Neural cell (in vitro differentiated cells): Measurements from ENCODE around the gene MS4A8. TPM values are rescaled to one million over a fixed set of nuclear protein-coding genes. Genes with fewer than 3 reads are reported as not detected.

Experiments used
- H2AFZ ChIP-seq: fragments of 200-600, 300-800 bp; sonication (generic), shearing (Covaris generic); 2 replicates; pipeline ENCODE4 v1.6.0; 2014; ENCODE audit warnings: low read depth, mild to moderate bottlenecking, antibody characterized with exemption, low read length, moderate library complexity
- H3F3A ChIP-seq: fragments of 200-600 bp; shearing (Covaris generic); 2 replicates; pipeline ENCODE4 v1.6.1; 2016; ENCODE audit warnings: mild to moderate bottlenecking, moderate library complexity, mixed read lengths, antibody characterized with exemption, low read length; ENCODE audit not compliant: insufficient read depth, poor library complexity, severe bottlenecking
- H3K27ac ChIP-seq: fragments of 200-600, 300-800 bp; sonication (generic), shearing (Covaris generic); 2 replicates; pipeline ENCODE4 v1.5.1; 2014; ENCODE audit warnings: mild to moderate bottlenecking, low read length, moderate library complexity
- H3K27me3 ChIP-seq: fragments of 300-800, 200-600 bp; sonication (generic), shearing (Covaris generic); 2 replicates; pipeline ENCODE4 v1.6.0; 2014; ENCODE audit warnings: mild to moderate bottlenecking, low read depth, low read length, moderate library complexity; ENCODE audit not compliant: insufficient read depth
- H3K36me3 ChIP-seq: fragments of 300-800, 200-600 bp; sonication (generic), shearing (Covaris generic); 2 replicates; pipeline ENCODE4 v1.5.1; 2014; ENCODE audit warnings: mild to moderate bottlenecking, antibody characterized with exemption, low read length, moderate library complexity; ENCODE audit not compliant: insufficient read depth
- H3K4me2 ChIP-seq: fragments of 300-800, 200-600 bp; sonication (generic), shearing (Covaris generic); 2 replicates; pipeline ENCODE4 v1.6.0; 2014; ENCODE audit warnings: mild to moderate bottlenecking, low read length
- H3K4me3 ChIP-seq: fragments of 300-800, 200-600 bp; sonication (generic), shearing (Covaris generic); 2 replicates; pipeline ENCODE4 v1.5.1; 2014; ENCODE audit warnings: mild to moderate bottlenecking, low read length, moderate library complexity
- H3K79me2 ChIP-seq: fragments of 200-600 bp; shearing (Covaris generic); replicated peaks from 2 replicates; pipeline ENCODE4 v1.6.0; 2014; ENCODE audit warnings: mild to moderate bottlenecking, low read length, moderate library complexity; ENCODE audit not compliant: insufficient read depth
- H3K9ac ChIP-seq: fragments of 300-800, 200-600 bp; sonication (generic), shearing (Covaris generic); 2 replicates; pipeline ENCODE4 v1.6.1; 2016; ENCODE audit warnings: mild to moderate bottlenecking, low read length, mixed read lengths
- H3K9me2 ChIP-seq: fragments of 200-600 bp; shearing (Covaris generic); 2 replicates; pipeline ENCODE4 v1.6.1; 2016; ENCODE audit warnings: mild to moderate bottlenecking, low read length, mixed read lengths; ENCODE audit not compliant: insufficient read depth
- H3K9me3 ChIP-seq: fragments of 200-600, 300-800 bp; sonication (generic), shearing (Covaris generic); 2 replicates; pipeline ENCODE4 v1.6.1; 2016; ENCODE audit warnings: mild to moderate bottlenecking, mixed run types, low read length, moderate library complexity, mixed read lengths
- H4K20me1 ChIP-seq: fragments of 200-600 bp; shearing (Covaris generic); 2 replicates; pipeline ENCODE4 v1.6.1; 2016; ENCODE audit warnings: mild to moderate bottlenecking, mixed run types; ENCODE audit not compliant: insufficient read depth
- CTCF ChIP-seq: fragments of 450-650 bp; IDR thresholded peaks from 2 replicates; pipeline ENCODE4 v1.5.1; 2014; ENCODE audit warnings: antibody characterized with exemption, mild to moderate bottlenecking, moderate library complexity; ENCODE audit not compliant: poor library complexity, severe bottlenecking
- EP300 ChIP-seq: fragments of 450-650 bp; conservative IDR thresholded peaks from 2 replicates; pipeline ENCODE4 v1.6.1; 2014; ENCODE audit warnings: antibody characterized with exemption, mild to moderate bottlenecking, moderate library complexity; ENCODE audit not compliant: poor library complexity, severe bottlenecking
- EZH2 ChIP-seq: fragments of 200-600, 300-800 bp; shearing (Covaris generic), sonication (generic); IDR thresholded peaks from 2 replicates; pipeline ENCODE4 v1.6.1; 2014; ENCODE audit warnings: antibody characterized with exemption, low read length, borderline replicate concordance, mild to moderate bottlenecking; ENCODE audit not compliant: insufficient read depth, poor library complexity, severe bottlenecking
- MXI1 ChIP-seq: fragments of 450-650 bp; conservative IDR thresholded peaks from 2 replicates; pipeline ENCODE4 v1.6.1; 2014; ENCODE audit warnings: antibody characterized with exemption, mild to moderate bottlenecking; ENCODE audit not compliant: poor library complexity, severe bottlenecking
- POLR2AphosphoS5 ChIP-seq: IDR thresholded peaks from 2 replicates; pipeline ENCODE4 v1.6.1; 2012
- RAD21 ChIP-seq: fragments of 450-650 bp; conservative IDR thresholded peaks from 2 replicates; pipeline ENCODE4 v1.6.1; 2014; ENCODE audit warnings: antibody characterized with exemption, mild to moderate bottlenecking, moderate library complexity
- REST ChIP-seq: IDR thresholded peaks from 2 replicates; pipeline ENCODE4 v1.6.1; 2012; ENCODE audit warnings: borderline replicate concordance
- SMC3 ChIP-seq: fragments of 450-650 bp; conservative IDR thresholded peaks from 2 replicates; pipeline ENCODE4 v1.6.1; 2014; ENCODE audit warnings: antibody characterized with exemption, mild to moderate bottlenecking, moderate library complexity; ENCODE audit not compliant: poor library complexity
- TAF1 ChIP-seq: IDR thresholded peaks from 2 replicates; pipeline ENCODE4 v1.6.1; 2012; ENCODE audit warnings: low read depth
- polyA plus RNA-seq: library from polyadenylated mRNA; depleted of rRNA; stranded (reverse); fragments of >200 nt; gene quantifications from 2 replicates; pipeline ENCODE4 v1.2.3, GENCODE V29; 2014

MS4A8 gene
- polyA plus RNA-seq, 1 donor from 2014 or later = not detected

- H3K4me3 ChIP-seq = no peak overlapping the region
- no peaks in the 10 kb centered on the region for H3K9me2 ChIP-seq
- H3F3A ChIP-seq = no peaks in the 10 kb centered on the region
- H4K20me1 ChIP-seq = no peaks in the 10 kb centered on the region
- TF ChIP-seq CTCF (no peak), EP300 (no peak), POLR2AphosphoS5 (no peak)
- no peak overlapping the region for H3K27ac ChIP-seq
- H3K4me2 ChIP-seq = no peak overlapping the region
- no peak overlapping the region for H3K9ac ChIP-seq
- H2AFZ ChIP-seq = no peak overlapping the region
- H3K36me3 ChIP-seq = no peaks in the 10 kb centered on the region
- no peaks in the 10 kb centered on the region for H3K9me3 ChIP-seq
- H3K79me2 ChIP-seq = no peaks in the 10 kb centered on the region
- no peaks in the 10 kb centered on the region for H3K27me3 ChIP-seq
Measured at GRCh38 chr11:60748821-60749220, 49.4 kb downstream of the MS4A8 start.

- Histone ChIP-seq H2AFZ (no peak overlapping the region), H3K36me3 (no peaks in the 10 kb centered on the region), H3F3A (no peaks in the 10 kb centered on the region), H3K9me2 (no peaks in the 10 kb centered on the region), H4K20me1 (no peaks in the 10 kb centered on the region), H3K27ac (no peak overlapping the region), H3K9ac (no peak overlapping the region), H3K79me2 (no peaks in the 10 kb centered on the region), H3K4me2 (no peak overlapping the region), H3K27me3 (no peaks in the 10 kb centered on the region), H3K4me3 (no peak overlapping the region), H3K9me3 (no peaks in the 10 kb centered on the region)
- no peak for TF ChIP-seq TAF1
Measured at GRCh38 chr11:60750911-60751310, 51.5 kb downstream of the MS4A8 start.

GRCh38 chr11:60753309-60753708 lies 53.9 kb downstream of the MS4A8 start:
- Histone ChIP-seq H3K4me2 (no peak overlapping the region), H3K9me2 (no peaks in the 10 kb centered on the region), H3F3A (no peaks in the 10 kb centered on the region), H3K27ac (no peak overlapping the region), H3K4me3 (no peak overlapping the region), H3K36me3 (no peaks in the 10 kb centered on the region), H3K79me2 (no peaks in the 10 kb centered on the region), H2AFZ (no peak overlapping the region), H3K9me3 (no peaks in the 10 kb centered on the region), H4K20me1 (no peaks in the 10 kb centered on the region), H3K9ac (no peak overlapping the region), H3K27me3 (no peaks in the 10 kb centered on the region)
- TF ChIP-seq TAF1 = no peak
- TF ChIP-seq EP300 = no peak
- no peak for TF ChIP-seq RAD21
- no peak for TF ChIP-seq SMC3
- no peak for TF ChIP-seq CTCF
- TF ChIP-seq POLR2AphosphoS5 = no peak
- no peak for TF ChIP-seq EZH2
- no peak for TF ChIP-seq MXI1
- TF ChIP-seq REST = no peak
